K562 (cell line): ENCODE measurements around the gene FUZ. TPM values are rescaled to one million over a fixed set of nuclear protein-coding genes. Genes with fewer than 3 reads are reported as not detected.

Experiments
- ATAC-seq: fragments of 200-7000 bp; cut with Tn5 transposase; 3 replicates; pipeline ENCODE4 v1.9.1; 2020; ENCODE audit warnings: moderate library complexity
- BruUV-seq: library from RNA; stranded (reverse); fragments of 400-500 nt; replicated peaks from 2 replicates; lab custom pipeline; 2021; lab: Mats Ljungman, UMichigan
- CTCF ChIA-PET: fragments of 300-600 bp; formaldehyde crosslinking; extraction: SDS; loops from one replicate; lab custom pipeline; 2021; ENCODE audit warnings: low intra/inter-chr PET ratio; lab: Yijun Ruan, JAX
- POLR2A ChIA-PET: fragments of 300-600, 350-650 bp; sonication (Branson Sonifier 250); formaldehyde crosslinking; extraction: SDS; loops from one replicate; lab custom pipeline; 2021; ENCODE audit warnings: antibody characterized with exemption, inconsistent platforms; lab: Yijun Ruan, JAX
- DNase-seq, 4 experiments: peaks; one replicate each; pipeline versions ENCODE4 v3.0.0 to v3.0.0-alpha.2; 2011 to 2018; ENCODE audit warnings: low spot score in 3 of 4, mixed read lengths in 3 of 4; ENCODE audit errors: extremely low read depth in 1 of 4
- FAIRE-seq: peaks from 2 replicates; lab custom pipeline; 2011; peaks lifted over from hg19 to GRCh38; lab: Jason Lieb, UNC
- H2AFZ ChIP-seq: 2 replicates; pipeline ENCODE4 v1.6.0; 2011; ENCODE audit warnings: low read depth, low read length, control low read depth, inconsistent platforms
- H3K27ac ChIP-seq: fragments of 200-600 bp; 3 replicates; pipeline ENCODE4 v1.8.0; 2011; ENCODE audit warnings: low read depth, mild to moderate bottlenecking, control low read depth, inconsistent platforms, low read length, moderate library complexity, mixed read lengths; ENCODE audit errors: extremely low read depth
- H3K27me3 ChIP-seq, 2 experiments: fragments of 300-600 bp in 1 of 2; 2 replicates in 1 of 2; 3 replicates in 1 of 2; pipeline versions ENCODE4 v1.6.0 to v1.8.0; 2011; ENCODE audit warnings: inconsistent platforms in 2 of 2, low read length in 2 of 2, mild to moderate bottlenecking in 1 of 2, mixed read lengths in 1 of 2, moderate library complexity in 1 of 2; ENCODE audit not compliant: control insufficient read depth in 2 of 2, insufficient read depth in 2 of 2
- H3K36me3 ChIP-seq: fragments of 300-600 bp; 3 replicates; pipeline ENCODE4 v1.8.0; 2011; ENCODE audit warnings: mild to moderate bottlenecking, low read length, inconsistent platforms; ENCODE audit not compliant: control insufficient read depth, insufficient read depth
- H3K4me1 ChIP-seq, 2 experiments: fragments of 200-600 bp in 1 of 2; replicated peaks in 1 of 2; 2 replicates in 1 of 2; 3 replicates in 1 of 2; pipeline versions ENCODE4 v1.5.1 to v1.8.0; 2011; ENCODE audit warnings: inconsistent platforms in 2 of 2, low read length in 2 of 2, mild to moderate bottlenecking in 1 of 2, mixed read lengths in 1 of 2, moderate library complexity in 1 of 2; ENCODE audit not compliant: control insufficient read depth in 2 of 2, insufficient read depth in 2 of 2
- H3K4me2 ChIP-seq: 2 replicates; pipeline ENCODE4 v1.6.1; 2011; ENCODE audit warnings: low read length, control low read depth, inconsistent platforms, mixed read lengths; ENCODE audit not compliant: insufficient read depth
- H3K4me3 ChIP-seq: fragments of 200-600 bp; sonication (generic), shearing (Covaris generic); 2 replicates; pipeline ENCODE4 v1.5.1; 2016; ENCODE audit warnings: control low read depth, inconsistent platforms
- H3K79me2 ChIP-seq: fragments of 200-600 bp; 3 replicates; pipeline ENCODE4 v1.8.0; 2011; ENCODE audit warnings: low read length, inconsistent platforms; ENCODE audit not compliant: control insufficient read depth, insufficient read depth
- H3K9ac ChIP-seq, 2 experiments: 2 replicates each; pipeline versions ENCODE4 v1.6.0 to v1.6.1; 2011; ENCODE audit warnings: low read depth in 2 of 2, low read length in 2 of 2, control low read depth in 1 of 2, inconsistent platforms in 1 of 2, mild to moderate bottlenecking in 1 of 2, mixed read lengths in 1 of 2; ENCODE audit not compliant: insufficient read depth in 1 of 2
- H3K9me1 ChIP-seq: one replicate; pipeline ENCODE4 v1.6.0; 2011; ENCODE audit warnings: inconsistent platforms, mild to moderate bottlenecking, low read length, moderate library complexity; ENCODE audit not compliant: control insufficient read depth, insufficient read depth
- H3K9me3 ChIP-seq: replicated peaks from 2 replicates; pipeline ENCODE4 v1.5.1; 2011; ENCODE audit warnings: low read depth, low read length, inconsistent platforms; ENCODE audit not compliant: control insufficient read depth, insufficient read depth
- H4K20me1 ChIP-seq: replicated peaks from 2 replicates; pipeline ENCODE4 v1.6.1; 2011; ENCODE audit warnings: low read length, inconsistent platforms, mixed read lengths; ENCODE audit not compliant: control insufficient read depth, insufficient read depth
- HMGN3 ChIP-seq: IDR thresholded peaks from 2 replicates; pipeline ENCODE4 v1.6.1; 2011; ENCODE audit warnings: borderline replicate concordance, low read depth, mild to moderate bottlenecking, mixed read lengths, low read length; ENCODE audit not compliant: insufficient read length; ENCODE audit errors: extremely low read depth
- POLR2G ChIP-seq: fragments of 200-400 bp; formaldehyde crosslinking; IDR thresholded peaks from 2 replicates; pipeline ENCODE4 v1.6.1; 2017; ENCODE audit warnings: low read depth, mild to moderate bottlenecking, antibody characterized with exemption, low read length, moderate library complexity
- RBFOX2 ChIP-seq: fragments of 200-400 bp; formaldehyde crosslinking; IDR thresholded peaks from 2 replicates; pipeline ENCODE4 v1.6.1; 2017; ENCODE audit warnings: low read depth, mild to moderate bottlenecking, low read length, moderate library complexity
- TAF15 ChIP-seq: fragments of 200-400 bp; formaldehyde crosslinking; IDR thresholded peaks from 2 replicates; pipeline ENCODE4 v1.6.1; 2017; ENCODE audit warnings: mild to moderate bottlenecking, low read depth, low read length, moderate library complexity
- THAP7 ChIP-seq: fragments of 250-450 bp; sonication (Bioruptor Pico); IDR thresholded peaks from 2 replicates; pipeline ENCODE4 v1.5.0; 2021
- ZNF707 ChIP-seq: fragments of 250-450 bp; sonication (Bioruptor Pico); conservative IDR thresholded peaks from 2 replicates; pipeline ENCODE4 v1.8.0; 2022; ENCODE audit warnings: inconsistent platforms, mild to moderate bottlenecking, moderate library complexity
- ZZZ3 ChIP-seq: fragments of 450-650 bp; IDR thresholded peaks from 2 replicates; pipeline ENCODE4 v1.6.1; 2016; ENCODE audit warnings: antibody characterized with exemption, mild to moderate bottlenecking, moderate library complexity
- WGBS: fragments of 100-300 bp; shearing (Covaris generic); methylation state at CpG from one replicate; pipeline ENCODE4 v1.1.6; 2016; ENCODE audit warnings: low coverage, mixed read lengths; ENCODE audit not compliant: insufficient coverage; ENCODE audit errors: missing lambda C conversion rate; 5-methylcytosine and 5-hydroxymethylcytosine counted together
- in situ Hi-C: fragments of 300-500 bp; cut with MboI; formaldehyde crosslinking; loops from 4 replicates; pipeline ENCODE4 v1.15.0; 2018; ENCODE audit warnings: inconsistent platforms, mixed read lengths
- intact Hi-C: fragments of 100-400 bp; cut with micrococcal nuclease; formaldehyde crosslinking; loops from 2 replicates; pipeline ENCODE4 v1.14.2; 2022
- polyA plus RNA-seq, 8 experiments: library from polyadenylated mRNA; depleted of rRNA in 4 of 8; stranded (reverse) in 5 of 8; unstranded in 3 of 8; fragments of >200 nt; fragmentation: Nextera tagmentation in 2 of 8; fragmentation: Illumina TruSeq in 1 of 8; extraction: Ambion mirVana in 2 of 8; extraction: Trizol in 1 of 8; gene quantifications; 2 replicates each; pipeline versions ENCODE4 v1.2.1 to v1.2.3, GENCODE V29; 2011 to 2014; ENCODE audit warnings: inconsistent platforms in 1 of 8, missing spikeins in 1 of 8
- total RNA-seq, 7 experiments: library from RNA; depleted of rRNA in 6 of 7; stranded (reverse); fragments of >200 nt in 6 of 7; fragmentation: Illumina TruSeq in 2 of 7; extraction: Trizol in 2 of 7; gene quantifications; 2 replicates each; pipeline versions ENCODE4 v1.2.1 to v1.2.3, GENCODE V29; 2011 to 2021; ENCODE audit warnings: low replicate concordance in 1 of 7

The FUZ gene
- total and polyA plus RNA-seq, 9 of the 15 experiments (the other 6 are each of a cell fraction or from before 2014, with no cell fraction given): 0.17 to 7.6 (median 3.6) TPM; not detected in 1

DNA sequence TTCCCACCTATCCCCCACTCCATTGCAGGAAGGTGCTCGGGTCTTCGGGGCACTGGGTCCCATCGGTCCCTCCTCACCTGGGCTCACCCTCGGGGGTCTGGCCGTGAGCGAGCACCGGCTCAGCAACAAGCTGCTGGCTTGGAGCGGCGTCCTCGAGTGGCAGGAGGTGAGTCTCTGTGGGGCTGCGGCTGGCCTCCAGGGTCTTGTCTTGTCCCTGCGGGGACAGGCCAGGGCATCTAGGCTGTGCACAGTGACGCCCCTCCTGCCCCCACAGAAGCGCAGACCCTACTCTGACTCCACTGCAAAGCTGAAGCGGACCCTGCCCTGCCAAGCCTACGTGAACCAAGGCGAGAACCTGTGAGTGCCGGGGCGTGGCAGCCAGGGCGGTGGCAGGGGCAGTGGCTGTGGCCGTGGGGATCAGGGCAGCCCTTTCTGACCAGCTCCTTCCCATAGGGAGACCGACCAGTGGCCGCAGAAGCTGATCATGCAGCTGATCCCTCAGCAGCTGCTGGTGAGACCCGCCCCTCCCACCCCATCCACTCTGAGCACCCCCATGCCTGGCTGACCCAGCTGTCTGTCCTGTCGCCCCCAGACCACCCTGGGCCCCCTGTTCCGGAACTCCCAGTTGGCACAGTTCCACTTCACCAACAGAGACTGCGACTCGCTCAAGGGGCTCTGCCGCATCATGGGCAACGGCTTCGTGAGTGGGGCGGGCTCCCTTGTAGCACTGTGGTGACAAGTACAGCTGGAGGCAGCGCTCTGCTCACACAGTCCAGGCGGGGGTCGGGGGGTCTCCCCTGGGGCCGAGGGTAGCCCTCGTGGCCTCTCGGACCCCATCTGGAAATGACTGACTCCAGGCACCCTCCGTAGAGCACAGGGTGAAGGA is 41.5 kb upstream of the FUZ start:
- H3K4me2 ChIP-seq: no peak overlapping the region
- H3K9me1 ChIP-seq: peaks cover 8% of the 10 kb centered on the region
- H3K27me3 ChIP-seq: no peaks in the 10 kb centered on the region
- H3K9ac ChIP-seq: peak overlapping the region in 1 of 2 experiments; percentile 73; a peak in 1 of 4 replicates
- peaks cover 69% of the 10 kb centered on the region for H3K36me3 ChIP-seq
- POLR2A ChIA-PET: interaction anchor here (0.6 to 1.7 kb wide), 6 partner anchors 8 to 507 kb away, joined by 3 to 9 read pairs (median 4); no protein-coding TSS in a partner anchor
- BruUV-seq: no TSS peak
- peaks cover 17 to 77% of the 10 kb centered on the region in 2 experiments for H3K4me1 ChIP-seq
- FAIRE-seq (no peak), DNase-seq (no peak), ATAC-seq (no peak)
- H3K27ac ChIP-seq: no peak overlapping the region
- WGBS: 95% methylated on average over 30 of the region's 39 CpGs
- peaks cover 27% of the 10 kb centered on the region for H4K20me1 ChIP-seq
- no peaks in the 10 kb centered on the region for H3K9me3 ChIP-seq
- no peak overlapping the region for H2AFZ ChIP-seq
- no peak overlapping the region for H3K4me3 ChIP-seq
- H3K79me2 ChIP-seq: peaks cover 44% of the 10 kb centered on the region
- intact Hi-C loops (no loop called here), in situ Hi-C loops (no loop called here)
- CTCF ChIA-PET: no interaction called here
- peak; percentile 37; the same call in 1 of the 2 replicates for TF ChIP-seq RBFOX2
- TF ChIP-seq TAF15: 0 out of 2 replicates have a peak, but pooled peaks have one; percentile 30
- TF ChIP-seq HMGN3: peak; percentile 4
- TF ChIP-seq POLR2G: peak; percentile 65
- no peak for TF ChIP-seq ZZZ3
- no peak for TF ChIP-seq ZNF707
- no peak for TF ChIP-seq THAP7 (CRISPR knock-in tag)
